ENCODE measurements around the gene CFAP61.

DNA sequence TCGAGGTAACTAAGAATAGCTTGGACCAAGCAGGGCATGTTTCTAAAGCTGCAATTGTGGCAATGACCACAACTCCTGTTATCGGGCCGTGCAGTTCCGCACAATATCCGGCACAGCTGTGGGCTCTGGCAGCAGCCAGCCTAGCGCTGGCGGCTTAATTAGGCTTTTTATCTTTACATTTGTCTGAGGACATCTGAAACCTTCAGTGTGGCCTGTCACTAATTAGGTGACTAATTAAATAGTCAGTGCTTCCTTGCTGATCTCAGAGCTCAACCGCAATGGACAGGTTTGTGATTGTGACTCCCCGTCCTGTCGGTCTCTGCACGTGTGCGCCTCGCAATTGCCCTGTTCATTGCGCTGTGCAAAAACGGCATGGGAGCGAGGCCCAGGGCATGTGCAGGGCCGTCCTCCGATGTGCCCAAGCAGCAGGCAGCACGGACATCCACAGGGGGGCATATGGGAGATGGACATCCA lies 180.7 kb downstream of the CFAP61 start:
- TF ChIP-seq CTCF (IDR thresholded peaks at IDR 0.05; ENCODE audit: poor library complexity) (no peak), EZH2 (IDR thresholded peaks at IDR 0.05; ENCODE audit: borderline replicate concordance) (no peak), EZH2phosphoT487 (IDR thresholded peaks at IDR 0.05; ENCODE audit: low read depth, severe bottlenecking, unreplicated experiment) (no peak)
